Activated T-cell treated with anti-CD3 and anti-CD28 coated beads for 4 hours (primary cell): ENCODE measurements around the gene RASSF10.

Experiments
- DNase-seq: peaks from one replicate; pipeline ENCODE4 v3.0.0-alpha.2; 2020

Gene RASSF10

DNA sequence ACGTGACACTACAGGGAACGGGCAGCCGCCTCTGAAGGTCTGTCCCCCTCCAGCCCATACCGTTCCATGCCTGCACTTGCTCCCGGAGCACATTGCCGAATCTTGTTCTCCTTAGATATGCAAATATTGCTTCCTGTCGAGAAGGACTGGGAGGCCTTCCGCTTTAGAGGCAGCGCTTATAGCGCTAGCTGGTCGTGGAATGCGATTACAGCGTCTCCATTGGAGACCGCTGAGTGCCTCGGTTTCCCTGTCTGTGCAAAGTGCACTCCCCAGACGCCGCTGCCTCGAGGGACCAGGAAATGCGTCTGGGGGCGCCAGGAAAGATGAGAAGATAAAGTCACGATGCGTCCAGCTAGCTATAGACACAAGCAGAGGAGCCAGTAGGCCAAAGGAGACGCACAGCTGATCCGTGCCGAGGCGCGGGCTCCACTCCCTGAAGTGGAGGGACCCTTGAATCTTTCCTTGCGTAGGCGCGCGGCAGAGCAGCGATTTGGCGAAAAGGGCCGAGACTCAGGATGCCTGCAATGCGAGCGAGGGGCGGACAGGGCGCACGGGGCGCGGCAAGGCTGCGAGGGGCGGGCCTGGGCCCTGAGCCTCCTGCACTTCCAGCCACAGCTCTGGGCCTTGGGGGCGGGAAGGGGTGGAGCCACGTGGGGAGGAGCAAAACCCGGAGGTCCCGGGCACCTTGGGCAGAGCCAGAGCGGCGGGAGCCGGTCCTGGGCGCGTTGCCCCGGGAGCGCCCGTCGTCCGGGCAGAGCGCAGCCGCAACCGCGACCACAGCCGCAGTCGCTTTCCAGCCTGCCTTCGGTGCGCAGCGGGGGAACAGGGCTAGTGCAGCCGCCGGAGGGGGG is at the start of gene RASSF10:
Gene RASSF10 (plus strand): TSS at position 692 of the 851 bp plus-strand sequence. CDS start 261 bp downstream, outside the sequence.
- DNase-seq = no peak

DNA sequence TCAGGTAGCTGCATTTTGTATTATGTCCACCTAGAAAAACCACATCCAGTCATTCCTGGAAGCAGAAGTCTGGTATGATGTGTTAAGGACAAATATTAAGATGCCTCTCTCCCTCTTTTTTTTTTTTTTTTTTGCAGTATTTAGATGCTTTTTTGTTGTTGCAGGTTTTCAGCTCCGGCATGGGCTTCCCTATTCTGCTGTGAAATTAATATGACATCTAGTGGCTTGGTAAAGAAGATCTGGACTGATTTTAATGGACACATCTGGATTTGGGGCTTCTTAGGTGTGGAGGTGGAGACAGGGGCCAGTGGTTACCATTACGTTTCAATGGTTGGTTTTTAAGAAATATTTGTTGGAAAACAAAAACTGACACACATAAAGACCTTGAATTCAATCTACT is 47.5 kb upstream of the RASSF10 start:
- DNase-seq = no peak

DNA sequence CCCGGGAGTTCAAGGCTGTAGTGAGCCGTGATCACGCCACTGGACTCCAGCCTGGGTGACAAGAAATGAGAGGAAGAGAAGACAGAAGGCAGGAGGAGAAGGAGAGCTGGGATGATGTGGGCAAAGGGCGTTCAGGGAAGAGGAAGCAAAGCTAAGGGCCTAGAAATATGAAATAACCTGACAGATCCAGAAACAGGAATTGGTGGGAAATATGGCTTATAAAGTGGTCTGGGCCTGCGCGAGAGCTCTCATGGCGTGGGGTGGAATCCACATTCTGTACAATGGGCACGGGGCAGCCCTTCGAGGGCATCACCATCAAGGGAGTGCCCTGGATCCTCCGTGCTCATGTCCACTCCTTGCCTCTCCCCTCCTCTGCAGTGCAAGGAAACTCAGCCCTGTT is 46.8 kb upstream of the RASSF10 start:
- no peak for DNase-seq

DNA sequence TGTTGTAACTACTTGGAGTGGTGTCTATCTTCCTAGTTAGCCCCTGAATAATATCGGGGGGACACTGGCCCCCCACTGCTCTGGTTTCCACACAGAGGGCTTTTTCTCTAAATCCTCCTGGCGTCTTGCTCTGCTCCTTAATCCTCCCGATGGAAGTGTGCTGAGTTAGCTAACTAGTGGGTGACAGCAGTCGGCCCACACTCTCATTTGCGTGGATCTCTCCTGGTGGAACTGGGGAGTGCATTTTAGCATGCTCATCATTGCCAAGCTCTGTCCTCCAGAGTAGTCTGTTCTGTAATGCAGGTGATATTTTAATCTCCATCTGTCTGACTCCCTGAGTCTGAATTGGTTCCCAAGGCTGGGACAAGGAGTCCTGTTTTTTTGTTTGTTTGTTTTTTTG is 46.1 kb upstream of the RASSF10 start:
- DNase-seq = no peak

DNA sequence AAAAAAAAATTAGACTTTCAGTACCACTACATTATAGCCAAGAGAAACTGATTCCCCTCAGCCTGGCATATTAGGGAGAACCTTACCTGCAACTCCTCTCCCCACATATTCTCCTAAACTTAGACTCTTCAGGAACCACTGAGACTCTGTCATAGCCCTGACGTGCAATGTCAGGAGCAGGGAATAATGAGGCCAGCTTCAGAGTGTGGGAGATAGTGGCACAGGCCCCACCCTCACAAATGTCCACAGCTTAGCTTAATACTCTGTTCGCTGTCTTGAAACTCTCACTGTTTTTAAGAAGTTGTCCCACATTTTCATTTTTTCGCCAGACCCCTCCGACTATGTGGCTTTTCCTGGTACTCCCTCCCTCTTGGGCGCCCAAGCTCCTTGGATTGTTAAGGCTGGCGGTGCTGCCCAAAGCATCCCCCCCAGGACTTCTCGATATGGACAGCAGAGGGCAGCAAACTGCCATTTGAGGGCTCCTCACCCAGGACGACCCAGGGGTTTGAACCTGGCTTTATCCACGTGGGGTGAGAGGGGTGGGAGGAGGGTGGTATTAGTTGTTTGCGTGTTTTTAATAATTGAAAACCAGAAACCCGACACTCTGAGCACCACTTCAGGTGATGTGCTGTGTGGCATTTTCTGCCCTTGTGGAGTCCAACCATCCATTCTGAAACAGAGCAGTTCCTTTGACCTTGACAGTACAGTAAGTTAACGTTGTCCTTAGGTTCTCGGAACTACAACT is 45.2 kb upstream of the RASSF10 start:
- DNase-seq = peak; percentile 44

DNA sequence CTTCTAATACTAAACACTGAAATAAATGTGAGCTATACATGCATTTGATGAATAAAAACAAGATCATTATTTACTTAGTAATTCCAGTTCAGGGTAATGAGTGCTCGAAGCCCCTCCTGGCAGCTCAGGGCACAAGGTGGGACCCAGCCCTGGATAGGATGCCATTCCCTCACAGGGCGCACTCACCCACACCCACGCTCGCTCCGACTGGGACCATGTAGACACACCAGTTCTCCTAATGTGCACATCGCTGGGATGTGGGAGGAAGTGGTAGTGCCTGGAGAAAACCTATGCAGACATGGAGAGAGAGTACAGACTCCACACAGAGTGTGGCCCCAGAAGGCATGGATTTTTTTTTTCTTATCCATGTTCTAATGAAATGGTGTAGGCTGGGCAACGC is 44.5 kb upstream of the RASSF10 start:
- DNase-seq = no peak

DNA sequence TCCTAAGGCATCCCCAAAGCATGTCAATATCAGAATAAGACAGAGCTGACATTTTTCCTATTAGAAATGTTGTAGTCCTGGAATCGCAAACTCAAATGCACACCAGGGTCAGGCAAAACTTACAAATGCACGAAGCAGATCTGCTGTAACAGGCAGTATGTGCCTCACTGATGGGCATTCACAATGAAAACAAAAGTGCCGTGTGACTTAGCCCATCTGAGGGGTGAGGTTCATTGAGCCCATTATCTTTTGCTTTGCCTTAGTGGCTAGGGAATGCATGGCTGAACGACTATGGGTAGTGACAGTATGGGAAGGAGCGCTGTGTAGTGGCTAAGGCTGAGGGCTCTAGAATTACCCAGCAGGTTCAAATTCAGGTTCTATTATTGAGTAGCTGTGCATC is 43.1 kb upstream of the RASSF10 start:
- no peak for DNase-seq

DNA sequence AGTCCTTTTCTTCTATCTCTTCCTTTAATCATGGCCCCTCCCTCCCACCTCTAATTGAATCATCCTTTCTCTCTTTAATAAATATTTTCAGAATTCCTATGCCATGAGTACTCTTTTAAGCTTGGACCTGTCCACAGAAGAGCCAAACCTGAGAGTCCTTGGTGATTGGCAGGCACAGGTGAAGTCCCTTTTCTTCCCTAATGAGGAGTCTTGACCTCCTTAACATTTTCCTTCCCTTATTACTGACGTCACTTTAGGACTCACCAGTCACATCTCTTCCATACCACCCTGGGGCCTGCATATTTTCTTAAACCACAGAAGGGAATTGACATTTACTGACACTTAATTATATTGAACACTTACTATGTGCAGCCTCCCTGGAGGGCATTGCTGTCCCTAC is 41.0 kb upstream of the RASSF10 start:
- DNase-seq = no peak

DNA sequence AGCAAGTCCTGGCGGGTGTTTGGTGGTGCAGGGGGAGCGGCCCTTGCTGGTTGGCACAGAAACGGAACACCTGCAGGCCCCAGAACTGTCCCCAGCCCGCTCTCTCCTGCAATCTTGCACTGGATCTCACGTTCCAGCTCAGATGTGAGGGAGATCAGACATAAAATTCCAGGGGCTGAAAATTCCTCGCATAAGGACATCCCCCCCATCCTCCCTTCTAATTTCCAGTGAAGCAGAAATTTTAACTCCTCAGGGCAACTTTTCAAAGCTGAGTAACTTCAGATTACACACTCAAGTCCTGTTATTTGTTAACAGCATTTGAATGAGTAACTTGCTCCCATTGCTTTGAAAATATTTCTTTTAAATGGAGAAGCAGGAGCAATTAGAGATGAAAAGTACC is 40.3 kb upstream of the RASSF10 start:
- DNase-seq = no peak

DNA sequence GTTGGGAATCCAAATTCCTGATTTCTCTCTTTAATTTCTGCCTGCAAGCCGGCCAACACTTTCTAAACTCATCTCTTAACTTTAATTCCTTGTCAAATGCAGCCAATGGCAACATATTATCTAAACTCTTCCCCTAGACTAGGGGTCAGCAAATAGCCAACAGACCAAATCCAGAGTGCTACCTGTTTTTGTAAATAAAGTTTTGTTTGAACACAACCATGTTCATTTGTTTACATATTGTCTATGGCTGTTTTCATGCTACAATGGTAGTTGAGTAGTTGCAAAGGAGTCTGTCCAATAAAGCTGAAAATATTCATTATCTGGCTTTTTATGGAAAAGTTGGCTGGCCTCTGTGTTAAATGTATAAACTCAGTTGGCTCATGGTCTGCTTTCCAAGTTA is 37.2 kb upstream of the RASSF10 start:
- no peak for DNase-seq

DNA sequence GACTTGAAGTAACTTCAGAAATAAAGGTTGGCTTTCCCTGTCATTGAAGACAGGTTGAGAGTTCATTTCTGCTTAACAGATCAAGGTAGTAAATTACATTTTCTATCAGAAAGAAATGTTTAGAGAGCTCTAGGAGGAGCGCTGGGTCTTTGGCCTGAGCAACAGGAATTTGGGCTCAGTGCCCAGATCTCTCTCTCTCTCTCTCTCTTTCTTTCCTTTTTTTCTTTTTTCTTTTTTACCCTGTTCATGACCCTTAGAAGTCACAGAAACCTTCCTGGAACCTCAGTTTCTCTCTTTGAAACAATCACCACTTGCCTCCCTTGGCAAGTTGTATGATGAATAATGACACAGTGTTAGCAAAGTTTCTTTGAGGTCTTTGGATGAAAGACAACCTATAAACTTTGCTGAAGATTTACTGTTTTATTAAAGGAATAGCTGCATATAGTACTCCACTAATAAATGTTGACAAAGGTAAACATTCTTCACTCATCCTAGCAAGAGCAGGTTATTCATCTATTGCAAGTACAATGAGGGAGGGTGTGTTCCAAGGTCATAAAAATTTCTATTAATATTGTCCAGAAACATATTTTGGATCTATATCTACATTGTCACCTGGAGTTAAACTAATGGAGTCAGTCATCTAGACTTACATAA is 35.5 kb upstream of the RASSF10 start:
- DNase-seq = no peak

DNA sequence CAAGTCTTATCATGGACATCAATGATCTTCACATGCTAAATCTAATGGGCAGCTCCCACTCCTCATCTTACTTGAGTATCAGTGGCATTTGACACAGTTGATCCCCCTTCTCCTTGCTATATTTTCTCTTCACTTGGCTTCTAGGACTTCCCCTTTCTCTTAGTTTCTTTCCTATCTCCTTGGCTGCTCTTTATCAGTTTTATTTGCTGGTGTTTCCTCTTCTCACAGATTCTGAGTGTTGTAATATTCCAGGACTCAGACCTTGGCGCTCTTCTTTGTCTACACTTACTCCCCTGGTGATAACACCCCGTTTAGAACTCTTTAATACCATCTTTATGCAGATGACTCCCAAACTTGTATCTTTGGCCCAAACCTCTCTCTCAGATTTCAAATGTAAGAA is 33.9 kb upstream of the RASSF10 start:
- DNase-seq = no peak

DNA sequence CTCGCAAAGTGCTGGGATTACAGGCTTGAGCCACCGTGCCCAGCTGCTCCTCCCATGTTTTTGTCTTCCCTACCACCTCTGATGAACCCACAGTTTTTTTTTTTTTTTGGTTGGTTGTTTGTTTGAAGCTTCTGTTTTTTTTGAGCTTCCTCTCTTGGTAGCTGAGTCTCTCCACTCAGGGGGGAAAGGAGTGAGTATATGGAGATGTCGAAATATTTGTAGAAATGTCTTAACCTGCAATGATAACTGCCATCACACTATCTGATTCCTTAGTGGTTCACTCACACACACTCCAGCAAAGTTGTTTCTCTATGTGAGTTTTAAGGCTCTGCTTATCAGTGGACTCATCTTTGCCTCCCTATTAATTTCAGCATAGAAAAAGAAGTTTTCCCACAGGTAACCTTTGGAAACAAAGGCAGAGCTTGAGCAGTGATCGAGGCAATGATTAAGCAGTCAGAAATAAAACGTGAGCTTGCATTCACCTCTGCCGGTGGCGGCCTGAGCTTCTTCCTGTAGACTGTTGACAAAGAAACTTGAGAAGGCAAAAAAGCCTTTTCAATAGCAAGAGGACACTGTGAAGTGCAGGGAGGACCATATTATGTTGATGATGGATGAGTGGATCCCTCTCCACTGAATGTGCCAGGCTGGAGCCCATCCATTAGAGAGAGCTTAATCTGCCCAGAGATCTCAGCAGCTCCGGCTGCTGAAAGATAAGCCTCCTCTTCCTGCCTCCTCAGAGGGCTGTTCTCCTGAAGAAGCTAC is 29.0 kb upstream of the RASSF10 start:
- no peak for DNase-seq

DNA sequence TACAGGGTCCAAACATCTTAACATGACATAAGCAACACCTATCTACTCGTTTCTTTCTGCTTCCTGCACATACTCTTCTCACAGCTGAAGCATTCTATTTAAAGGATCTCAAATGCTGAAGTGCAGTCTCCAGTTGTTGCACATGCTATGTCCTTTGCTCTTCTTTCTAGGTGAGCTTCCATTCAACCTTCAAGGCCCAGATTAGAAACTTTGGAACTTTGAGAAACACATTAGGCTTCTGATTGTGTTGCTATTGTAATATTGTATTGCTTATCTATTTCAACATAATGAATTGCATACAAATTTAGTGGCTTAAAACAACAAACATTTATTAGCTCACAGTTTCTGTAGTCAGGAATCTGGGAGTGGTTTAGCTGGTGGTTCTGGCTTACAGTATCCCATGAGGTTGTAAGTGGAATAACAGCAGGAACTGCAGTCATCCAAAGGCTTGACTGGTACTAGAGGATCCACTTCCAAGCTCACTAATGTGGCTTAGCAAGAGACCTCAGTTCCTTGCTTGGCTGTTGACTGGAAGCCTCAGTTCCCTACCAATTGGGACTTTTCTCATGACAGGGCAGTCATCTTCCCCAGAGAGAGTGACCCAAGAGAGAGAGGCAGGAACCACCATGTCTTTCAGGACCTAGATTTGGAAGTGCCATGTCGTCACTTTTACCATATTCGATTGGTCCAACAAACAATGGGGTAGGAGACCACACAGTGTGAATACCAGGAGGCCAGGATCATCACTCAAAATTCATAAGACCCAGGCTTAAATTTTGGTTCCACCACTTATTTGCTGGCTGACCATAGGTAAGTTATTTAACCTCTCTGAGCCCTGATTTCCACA is 27.2 kb upstream of the RASSF10 start:
- DNase-seq = no peak

DNA sequence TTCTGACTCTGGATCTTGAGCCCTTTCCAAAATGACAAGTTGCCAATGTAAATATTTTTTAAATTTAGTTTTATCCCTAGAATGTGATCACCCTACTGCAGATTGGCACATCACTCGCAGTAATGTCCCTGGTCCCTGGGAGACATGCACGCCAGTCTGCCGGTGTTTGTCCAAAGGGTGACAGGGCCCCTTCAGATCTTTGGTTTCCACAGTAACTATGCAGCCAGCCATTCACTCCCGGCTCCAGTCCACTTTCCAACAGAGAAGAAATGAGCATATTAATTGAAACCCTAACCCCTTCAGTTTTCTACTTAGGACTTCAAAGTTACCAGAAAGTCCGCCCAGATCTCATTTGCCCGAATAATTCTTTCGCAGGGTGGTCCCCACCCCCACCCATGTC is 25.8 kb upstream of the RASSF10 start:
- DNase-seq = no peak

DNA sequence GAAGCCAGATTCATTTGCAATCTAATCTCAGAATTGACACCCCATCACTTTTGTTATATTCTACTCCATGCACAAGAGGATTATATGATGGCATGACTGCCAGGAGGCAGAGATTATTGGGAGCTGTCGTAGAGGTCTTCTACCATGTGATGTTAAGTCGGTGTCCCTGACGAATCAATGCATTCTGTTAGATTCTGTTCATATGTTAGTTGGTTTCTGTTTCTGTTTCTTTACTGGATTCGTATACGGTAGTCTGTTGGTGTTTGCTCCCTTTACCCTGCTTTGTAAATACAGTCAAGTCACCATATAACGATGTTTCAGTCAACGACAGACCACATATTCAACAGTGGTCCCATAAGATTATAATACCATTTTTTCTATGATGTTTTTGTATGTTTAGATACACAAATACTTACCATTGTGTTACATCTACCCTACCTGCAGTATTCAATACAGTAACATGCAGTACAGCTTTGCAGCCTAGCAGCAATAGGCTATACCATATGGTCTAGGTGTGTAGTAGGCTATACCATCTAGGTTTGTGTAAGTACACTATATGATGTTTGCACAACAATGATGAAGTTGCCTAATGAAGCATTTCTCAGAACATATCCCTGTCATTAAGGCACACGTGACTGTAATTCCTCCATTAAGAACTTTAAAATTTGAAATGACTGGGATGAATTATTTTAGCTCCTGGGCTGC is 22.8 kb upstream of the RASSF10 start:
- no peak for DNase-seq

DNA sequence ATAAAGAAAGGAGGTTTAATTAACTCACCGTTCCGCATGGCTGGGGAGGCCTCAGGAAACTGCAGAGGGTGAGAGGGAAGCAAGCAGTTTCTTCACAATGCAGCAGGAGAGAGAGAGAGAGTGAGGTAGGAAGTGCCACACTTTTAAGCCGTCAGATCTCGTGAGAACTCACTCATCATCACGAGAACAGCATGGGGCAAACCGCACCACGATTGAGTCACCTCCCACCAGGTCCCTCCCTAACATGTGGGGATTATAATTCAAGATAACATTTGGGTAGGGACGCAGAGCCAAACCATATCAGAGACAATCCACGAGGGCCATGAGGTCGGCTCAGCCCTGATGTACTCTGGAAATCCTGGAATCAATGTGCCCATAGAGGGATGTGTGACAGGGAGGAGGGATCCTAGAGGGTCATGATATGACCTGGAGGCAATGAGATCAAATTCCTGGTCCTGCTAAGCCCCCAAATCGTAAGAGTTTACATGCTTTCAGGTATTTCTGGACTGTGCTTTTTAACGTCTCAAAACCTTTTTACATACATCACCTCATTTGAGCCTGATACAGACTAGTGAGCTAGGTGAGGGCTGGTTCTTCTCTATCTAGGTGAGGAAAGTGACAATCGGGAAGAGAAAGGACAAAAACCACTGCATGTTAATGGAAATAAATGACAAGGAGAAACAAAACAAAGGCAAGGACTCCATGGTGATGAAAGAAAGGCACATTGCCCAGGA is 19.5 kb upstream of the RASSF10 start:
- no peak for DNase-seq

DNA sequence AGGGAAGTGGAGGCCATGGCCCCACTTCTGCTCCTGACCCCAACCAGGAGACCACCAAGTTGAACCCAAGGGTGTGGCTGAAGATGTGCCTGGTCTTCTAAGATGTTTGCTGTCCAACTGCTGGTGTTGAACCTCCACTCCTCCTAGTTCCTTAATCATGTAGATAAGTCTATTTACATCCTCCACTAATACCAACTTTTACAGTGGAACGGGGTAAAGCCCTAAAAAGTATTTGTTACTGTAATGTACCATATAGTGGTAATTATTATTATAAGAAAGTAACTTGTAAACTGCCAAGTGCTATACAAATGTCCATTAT is 19.0 kb upstream of the RASSF10 start:
- DNase-seq = no peak

DNA sequence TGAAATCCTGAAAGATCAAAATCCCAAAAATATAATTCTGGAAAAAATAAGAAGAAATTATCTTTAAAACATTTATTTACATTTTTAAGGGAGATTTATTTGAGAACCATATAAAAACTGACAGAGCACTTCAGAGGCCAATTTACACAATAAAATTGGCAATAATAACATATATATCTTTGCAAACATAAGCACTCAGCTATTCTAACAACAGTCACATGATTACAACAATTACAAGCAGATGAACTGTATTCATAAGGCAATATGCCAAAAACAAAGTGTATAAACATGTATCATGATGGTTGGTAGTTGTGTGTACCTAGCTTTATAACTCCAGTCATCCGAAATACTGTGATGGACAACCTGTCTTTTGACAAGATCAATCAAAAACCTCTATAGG is 17.7 kb upstream of the RASSF10 start:
- no peak for DNase-seq

DNA sequence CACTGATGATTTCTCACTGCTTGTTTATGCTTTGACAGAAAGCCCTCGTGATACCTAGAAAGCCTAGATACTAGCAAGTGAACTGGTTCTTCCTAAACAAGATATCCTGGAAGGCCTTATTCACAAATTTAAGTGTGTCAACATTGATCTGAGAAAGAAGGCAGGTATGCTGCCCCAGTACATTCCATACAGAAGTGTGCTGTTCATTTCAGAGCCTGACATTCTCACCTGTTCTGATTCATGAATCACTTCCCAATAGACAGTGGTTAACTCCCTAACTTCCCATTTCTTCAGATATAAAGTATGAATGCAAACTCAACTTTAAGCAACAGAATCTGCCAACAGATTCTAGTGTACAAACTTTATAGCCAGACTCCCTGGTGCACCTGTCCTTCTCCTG is 15.5 kb upstream of the RASSF10 start:
- no peak for DNase-seq

DNA sequence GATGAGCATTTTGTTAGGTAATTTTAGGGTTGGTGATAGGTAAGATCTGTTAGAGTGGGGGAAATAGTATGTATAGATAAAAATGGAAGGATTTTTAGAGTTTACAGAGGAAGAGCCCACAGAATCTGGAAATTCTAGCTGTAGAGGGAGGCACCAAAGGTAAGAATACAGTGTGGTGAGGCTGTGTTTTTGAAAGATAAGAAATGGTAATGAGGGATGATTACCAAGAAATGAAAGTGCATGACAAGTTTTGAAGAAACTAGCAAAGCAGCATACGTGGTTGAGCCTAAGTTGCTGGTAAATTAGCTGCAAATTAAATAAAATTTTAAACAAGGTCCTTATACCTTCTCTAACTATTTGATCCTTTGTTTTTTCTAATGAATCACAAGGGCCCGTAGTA is 14.6 kb upstream of the RASSF10 start:
- DNase-seq = no peak
